ENCODE data around the gene PCBP1. TPM values are rescaled to one million over a fixed set of nuclear protein-coding genes. Genes with fewer than 3 reads are reported as not detected.
A peak's percentile ranks its signal among the peaks of the same experiment; 100 is the strongest.
"Not testable (repeated sequence)": the region's sequence is repeated elsewhere in the genome, so short reads cannot be mapped to it uniquely, and the experiment has no call there.

PCBP1 gene
- total RNA-seq, 1 donor from 2014 or later, result 426 TPM

DNA sequence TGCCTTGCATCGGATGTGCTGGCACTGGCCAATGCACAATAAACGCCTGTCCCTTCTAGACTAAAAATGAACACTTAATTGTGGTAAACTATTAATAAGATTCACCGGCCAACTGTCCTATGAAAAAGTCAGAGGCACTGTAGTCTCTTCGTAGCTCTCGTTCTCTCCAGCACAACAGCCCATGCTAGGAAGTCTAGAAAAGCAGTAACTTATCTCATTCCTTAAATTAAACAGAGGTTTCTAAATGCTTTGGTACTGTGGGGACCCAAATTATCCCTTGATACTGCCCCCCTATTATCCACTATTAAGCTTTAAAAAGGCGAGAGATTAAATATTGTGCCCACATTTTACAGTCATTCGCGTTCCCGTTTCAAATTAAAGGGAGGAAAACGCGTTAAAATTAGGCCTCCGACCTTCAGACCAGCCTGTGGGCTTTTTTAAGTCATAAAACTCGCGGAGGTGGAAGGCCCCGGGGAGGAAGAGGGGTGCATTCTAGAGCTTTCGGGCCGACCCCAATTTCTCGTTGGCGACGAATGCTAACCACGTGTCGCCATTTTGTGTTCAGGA is 1.5 kb upstream of the PCBP1 start:
- no peak for DNase-seq (ENCODE audit: low spot score)
- peaks cover 49% of the 10 kb centered on the region for H3K4me1 Mint-ChIP-seq (ENCODE audit: low read depth)
- no peaks in the 10 kb centered on the region for H3K27me3 Mint-ChIP-seq (ENCODE audit: insufficient read depth)
- peak overlapping the region; percentile 92 for H3K4me3 Mint-ChIP-seq
- H3K36me3 Mint-ChIP-seq (ENCODE audit: low read depth), result peaks cover 50% of the 10 kb centered on the region
- H3K9me3 Mint-ChIP-seq, result no peaks in the 10 kb centered on the region
- peak overlapping the region; percentile 99 for H3K27ac Mint-ChIP-seq
- intact Hi-C loops (cut with micrococcal nuclease), result loop anchor here (1.0 to 10.0 kb wide), 6 partner anchors 39 to 441 kb away; partner anchors contain the start of genes AAK1, GMCL1 and TIA1

DNA sequence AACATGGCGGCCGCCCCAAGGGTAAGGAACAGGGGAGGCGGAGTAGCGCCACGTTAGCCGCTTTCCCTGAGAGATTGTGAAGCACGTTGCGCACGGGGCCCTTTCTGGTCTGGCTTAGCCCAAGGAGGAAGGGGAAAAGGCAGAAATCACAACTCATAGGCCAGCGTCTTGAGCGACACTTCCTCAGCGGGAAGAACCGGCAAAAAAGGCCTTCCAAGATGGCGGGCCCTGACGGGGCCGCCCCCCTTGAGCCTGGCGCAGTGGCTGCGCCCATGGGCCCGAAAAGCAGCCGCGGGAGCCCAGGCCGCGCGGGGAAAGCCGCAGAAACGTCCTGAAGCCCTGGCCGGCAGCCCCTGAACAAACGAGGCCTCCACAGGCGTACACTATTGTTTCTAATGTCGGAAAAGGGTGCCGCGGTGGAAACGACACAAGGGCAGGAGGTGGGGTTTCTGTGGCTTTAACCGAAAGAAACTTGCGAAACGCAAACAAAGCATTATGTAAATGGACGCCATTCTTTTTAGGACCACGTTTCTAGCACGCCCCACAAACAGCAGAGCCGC is 919 bp upstream of the PCBP1 start:
- peak overlapping the region; percentile 99 for H3K27ac Mint-ChIP-seq
- H3K27me3 Mint-ChIP-seq (ENCODE audit: insufficient read depth), result no peaks in the 10 kb centered on the region
- H3K36me3 Mint-ChIP-seq (ENCODE audit: low read depth), result peaks cover 45% of the 10 kb centered on the region
- DNase-seq (ENCODE audit: low spot score), result peak; percentile 70
- H3K9me3 Mint-ChIP-seq, result no peaks in the 10 kb centered on the region
- peaks cover 48% of the 10 kb centered on the region for H3K4me1 Mint-ChIP-seq (ENCODE audit: low read depth)
- intact Hi-C loops (cut with micrococcal nuclease), result loop anchor here (1.0 to 10.0 kb wide), 5 partner anchors 38 to 442 kb away; partner anchors contain the start of genes AAK1 and TIA1
- peak overlapping the region; percentile 92 for H3K4me3 Mint-ChIP-seq

DNA sequence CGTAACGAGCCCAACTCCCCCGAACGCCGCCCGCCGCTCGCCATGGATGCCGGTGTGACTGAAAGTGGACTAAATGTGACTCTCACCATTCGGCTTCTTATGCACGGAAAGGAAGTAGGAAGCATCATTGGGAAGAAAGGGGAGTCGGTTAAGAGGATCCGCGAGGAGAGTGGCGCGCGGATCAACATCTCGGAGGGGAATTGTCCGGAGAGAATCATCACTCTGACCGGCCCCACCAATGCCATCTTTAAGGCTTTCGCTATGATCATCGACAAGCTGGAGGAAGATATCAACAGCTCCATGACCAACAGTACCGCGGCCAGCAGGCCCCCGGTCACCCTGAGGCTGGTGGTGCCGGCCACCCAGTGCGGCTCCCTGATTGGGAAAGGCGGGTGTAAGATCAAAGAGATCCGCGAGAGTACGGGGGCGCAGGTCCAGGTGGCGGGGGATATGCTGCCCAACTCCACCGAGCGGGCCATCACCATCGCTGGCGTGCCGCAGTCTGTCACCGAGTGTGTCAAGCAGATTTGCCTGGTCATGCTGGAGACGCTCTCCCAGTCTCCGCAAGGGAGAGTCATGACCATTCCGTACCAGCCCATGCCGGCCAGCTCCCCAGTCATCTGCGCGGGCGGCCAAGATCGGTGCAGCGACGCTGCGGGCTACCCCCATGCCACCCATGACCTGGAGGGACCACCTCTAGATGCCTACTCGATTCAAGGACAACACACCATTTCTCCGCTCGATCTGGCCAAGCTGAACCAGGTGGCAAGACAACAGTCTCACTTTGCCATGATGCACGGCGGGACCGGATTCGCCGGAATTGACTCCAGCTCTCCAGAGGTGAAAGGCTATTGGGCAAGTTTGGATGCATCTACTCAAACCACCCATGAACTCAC is 673 bp downstream of the PCBP1 start:
- Mint-ChIP-seq H3K27me3 (ENCODE audit: insufficient read depth) (no peaks in the 10 kb centered on the region), H3K4me3 (peak overlapping the region; percentile 99), H3K9me3 (no peaks in the 10 kb centered on the region), H3K27ac (peak overlapping the region; percentile 98), H3K36me3 (ENCODE audit: low read depth) (peaks cover 44% of the 10 kb centered on the region), H3K4me1 (ENCODE audit: low read depth) (peaks cover 53% of the 10 kb centered on the region)
- DNase-seq (ENCODE audit: low spot score), result no peak
- intact Hi-C loops (cut with micrococcal nuclease), result loop anchor here (1.0 to 10.0 kb wide), 8 partner anchors 16 to 443 kb away; partner anchors contain the start of genes AAK1, SNRPG and TIA1

DNA sequence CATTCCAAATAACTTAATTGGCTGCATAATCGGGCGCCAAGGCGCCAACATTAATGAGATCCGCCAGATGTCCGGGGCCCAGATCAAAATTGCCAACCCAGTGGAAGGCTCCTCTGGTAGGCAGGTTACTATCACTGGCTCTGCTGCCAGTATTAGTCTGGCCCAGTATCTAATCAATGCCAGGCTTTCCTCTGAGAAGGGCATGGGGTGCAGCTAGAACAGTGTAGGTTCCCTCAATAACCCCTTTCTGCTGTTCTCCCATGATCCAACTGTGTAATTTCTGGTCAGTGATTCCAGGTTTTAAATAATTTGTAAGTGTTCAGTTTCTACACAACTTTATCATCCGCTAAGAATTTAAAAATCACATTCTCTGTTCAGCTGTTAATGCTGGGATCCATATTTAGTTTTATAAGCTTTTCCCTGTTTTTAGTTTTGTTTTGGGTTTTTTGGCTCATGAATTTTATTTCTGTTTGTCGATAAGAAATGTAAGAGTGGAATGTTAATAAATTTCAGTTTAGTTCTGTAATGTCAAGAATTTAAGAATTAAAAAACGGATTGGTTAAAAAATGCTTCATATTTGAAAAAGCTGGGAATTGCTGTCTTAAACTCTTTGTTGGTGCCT is 1.4 kb downstream of the PCBP1 start:
- no peak for DNase-seq (ENCODE audit: low spot score)
- Mint-ChIP-seq H3K4me1 (ENCODE audit: low read depth) (peaks cover 52% of the 10 kb centered on the region), H3K36me3 (ENCODE audit: low read depth) (peaks cover 36% of the 10 kb centered on the region), H3K27me3 (ENCODE audit: insufficient read depth) (no peaks in the 10 kb centered on the region), H3K27ac (peak overlapping the region; percentile 98), H3K9me3 (no peaks in the 10 kb centered on the region), H3K4me3 (peak overlapping the region; percentile 99)
- intact Hi-C loops (cut with micrococcal nuclease), result loop anchor here (1.0 to 10.0 kb wide), 4 partner anchors 16 to 444 kb away; partner anchors contain the start of genes AAK1 and TIA1

DNA sequence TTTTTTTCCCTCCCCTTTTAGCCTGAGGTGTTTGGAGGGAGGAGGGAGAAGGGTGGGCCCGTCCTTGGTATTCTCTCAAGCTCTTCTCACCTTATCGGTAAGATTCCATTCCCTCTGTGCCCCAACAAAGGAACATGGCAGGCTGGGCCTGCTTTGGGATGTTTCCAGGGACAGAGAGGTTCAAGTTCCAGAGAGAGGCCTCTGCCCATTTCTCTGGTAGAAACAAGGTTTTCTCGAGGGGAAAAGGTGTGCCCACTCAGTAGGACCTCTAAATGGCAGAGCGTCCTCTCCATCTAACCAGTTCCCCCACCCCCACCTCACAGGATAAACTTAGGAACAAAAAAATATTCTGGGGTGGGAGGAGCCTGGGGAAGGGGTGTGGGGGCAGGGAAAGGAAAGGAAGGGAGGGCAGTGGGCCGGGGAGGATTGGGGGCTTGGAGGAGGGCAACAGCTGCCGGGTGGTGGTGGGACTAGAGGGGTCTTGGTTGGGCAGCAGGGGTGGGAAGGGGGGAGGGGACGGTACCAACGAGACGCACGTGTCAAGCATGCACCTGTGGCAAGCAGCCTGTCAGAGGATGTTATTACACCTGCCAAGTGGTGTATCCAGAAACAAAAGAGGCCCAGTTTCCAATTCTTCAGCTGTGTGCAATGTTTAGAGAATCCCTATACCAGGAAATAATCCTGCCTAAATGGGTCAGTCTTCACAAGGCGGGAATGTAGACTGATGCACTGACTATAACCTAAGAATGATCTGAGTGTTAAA is 2.1 kb downstream of the PCBP1 start:
- DNase-seq (ENCODE audit: low spot score), result no peak
- Mint-ChIP-seq H3K27ac (peak overlapping the region; percentile 98), H3K36me3 (ENCODE audit: low read depth) (peaks cover 33% of the 10 kb centered on the region)

DNA sequence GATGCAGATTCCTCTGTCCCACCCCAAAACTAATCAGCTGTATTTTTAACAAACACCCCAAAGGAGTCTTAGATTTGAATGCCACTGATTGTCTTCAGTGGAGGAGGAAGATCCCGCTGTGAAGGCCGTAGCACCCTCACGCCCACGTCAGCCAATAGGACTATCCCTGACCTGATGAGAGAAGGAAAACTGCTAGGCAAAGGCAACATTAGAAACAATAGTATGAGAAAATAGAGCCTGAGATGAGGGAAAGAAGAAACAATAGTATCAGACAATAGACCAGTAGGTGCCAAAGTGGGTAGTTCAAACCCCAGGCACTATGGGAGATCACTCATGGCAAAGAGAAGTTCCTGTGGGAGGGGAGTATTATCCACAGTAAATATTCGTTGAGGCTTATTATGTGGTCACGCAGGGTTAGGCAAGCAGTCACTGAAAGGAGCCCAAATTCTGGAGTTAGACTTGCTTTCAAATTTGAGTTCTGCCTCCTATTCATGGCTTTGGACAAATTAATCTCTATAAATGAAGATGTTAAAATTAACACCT is 2.8 kb downstream of the PCBP1 start:
- H3K4me3 Mint-ChIP-seq, result peak overlapping the region; percentile 99
- no peak for DNase-seq (ENCODE audit: low spot score)
- intact Hi-C loops (cut with micrococcal nuclease), result loop anchor here (5.0 to 10.0 kb wide), 2 partner anchors 157 to 445 kb away; partner anchors contain the start of genes AAK1 and TIA1
- peaks cover 52% of the 10 kb centered on the region for H3K4me1 Mint-ChIP-seq (ENCODE audit: low read depth)
- H3K27ac Mint-ChIP-seq, result peak overlapping the region; percentile 98
- H3K36me3 Mint-ChIP-seq (ENCODE audit: low read depth), result peaks cover 35% of the 10 kb centered on the region
- H3K9me3 Mint-ChIP-seq, result no peaks in the 10 kb centered on the region
- no peaks in the 10 kb centered on the region for H3K27me3 Mint-ChIP-seq (ENCODE audit: insufficient read depth)

More for the DNA sequence above, 2.1 kb downstream of the PCBP1 start:
- peak overlapping the region; percentile 99 for H3K4me3 Mint-ChIP-seq
- H3K9me3 Mint-ChIP-seq, result no peaks in the 10 kb centered on the region
- H3K27me3 Mint-ChIP-seq (ENCODE audit: insufficient read depth), result no peaks in the 10 kb centered on the region
- H3K4me1 Mint-ChIP-seq (ENCODE audit: low read depth), result peaks cover 50% of the 10 kb centered on the region
- intact Hi-C loops (cut with micrococcal nuclease), result loop anchor here (5.0 to 10.0 kb wide), 2 partner anchors 158 to 445 kb away; partner anchors contain the start of genes AAK1 and TIA1

DNA sequence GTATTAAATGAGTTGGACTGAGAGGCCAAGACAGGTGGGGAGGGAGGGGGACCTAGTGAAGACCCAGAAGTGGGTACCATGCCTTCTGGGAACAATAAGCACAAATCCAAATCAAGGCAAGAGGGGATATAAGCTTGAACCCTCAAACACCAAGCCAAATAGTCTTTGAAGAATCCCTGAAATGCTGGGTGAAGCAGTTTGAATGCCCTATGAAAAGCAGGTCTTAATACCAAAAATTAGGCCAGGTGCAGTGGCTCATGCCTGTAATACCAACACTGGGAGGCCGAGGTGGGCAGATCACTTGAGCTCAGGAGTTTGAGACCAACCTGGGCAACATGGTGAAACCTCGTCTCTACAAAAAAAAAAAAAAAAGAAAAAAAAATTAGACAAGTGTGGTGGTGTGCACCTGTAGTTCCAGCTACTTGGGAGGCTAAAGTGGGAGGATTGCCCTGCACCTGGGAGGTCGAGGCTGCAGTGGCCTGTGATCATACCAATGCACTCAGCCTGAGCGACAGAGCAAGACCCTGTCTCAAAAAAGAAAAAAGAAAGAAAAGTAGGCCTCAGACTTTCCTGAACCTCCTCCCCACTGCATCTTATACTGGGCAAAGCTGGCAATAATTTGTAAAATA is 3.5 kb downstream of the PCBP1 start:
- no peak for DNase-seq (ENCODE audit: low spot score)
- Mint-ChIP-seq H3K9me3 (no peaks in the 10 kb centered on the region), H3K4me3 (peak overlapping the region; percentile 99), H3K27me3 (ENCODE audit: insufficient read depth) (no peaks in the 10 kb centered on the region), H3K36me3 (ENCODE audit: low read depth) (peaks cover 35% of the 10 kb centered on the region), H3K4me1 (ENCODE audit: low read depth) (peaks cover 52% of the 10 kb centered on the region), H3K27ac (peak overlapping the region; percentile 98)
- intact Hi-C loops (cut with micrococcal nuclease), result no loop called here

DNA sequence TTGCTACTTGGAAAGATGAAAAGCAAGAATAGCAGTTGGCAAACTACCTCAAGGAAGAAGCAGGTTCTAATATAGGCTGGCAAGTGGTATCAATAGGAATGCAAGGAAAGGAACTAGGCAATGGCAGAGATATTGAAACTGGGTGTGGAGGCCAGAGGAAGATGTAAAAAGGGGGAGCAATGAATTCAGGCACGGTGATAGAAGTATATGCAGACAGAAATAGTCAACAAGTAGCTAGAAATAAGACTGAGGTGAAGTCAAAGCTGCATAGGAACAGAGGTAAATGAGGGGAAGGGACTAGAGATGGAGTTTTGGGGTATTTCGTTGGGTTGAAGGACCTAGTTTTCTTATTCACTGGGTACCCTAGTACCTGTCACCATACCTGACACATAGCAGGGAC is 4.1 kb downstream of the PCBP1 start:
- peak overlapping the region; percentile 40 for H3K4me3 Mint-ChIP-seq
- DNase-seq (ENCODE audit: low spot score), result no peak
- H3K27me3 Mint-ChIP-seq (ENCODE audit: insufficient read depth), result no peaks in the 10 kb centered on the region
- H3K36me3 Mint-ChIP-seq (ENCODE audit: low read depth), result peaks cover 35% of the 10 kb centered on the region
- intact Hi-C loops (cut with micrococcal nuclease), result no loop called here
- H3K4me1 Mint-ChIP-seq (ENCODE audit: low read depth), result peaks cover 50% of the 10 kb centered on the region
- peak overlapping the region; percentile 72 for H3K27ac Mint-ChIP-seq
- no peaks in the 10 kb centered on the region for H3K9me3 Mint-ChIP-seq

DNA sequence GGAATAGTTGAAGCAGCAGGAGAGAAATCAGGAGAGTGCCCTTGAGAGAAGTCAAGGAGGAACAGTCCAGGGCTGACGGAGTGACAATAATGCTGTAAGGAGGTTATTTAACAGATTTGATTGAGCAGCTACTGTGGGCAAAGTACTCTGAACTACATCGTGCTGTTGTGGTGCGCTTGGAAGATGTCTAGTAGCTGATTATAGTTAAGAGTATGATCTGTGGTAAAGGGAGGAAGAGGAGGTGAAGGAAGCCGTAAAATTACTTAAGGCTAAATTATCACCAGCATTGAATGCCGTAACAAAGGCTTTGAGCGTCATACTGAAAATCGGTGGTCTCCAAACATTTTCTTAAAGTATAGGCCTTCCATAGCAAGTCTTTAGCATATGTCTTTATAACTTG is 4.5 kb downstream of the PCBP1 start:
- intact Hi-C loops (cut with micrococcal nuclease), result no loop called here
- Mint-ChIP-seq H3K27me3 (ENCODE audit: insufficient read depth) (no peaks in the 10 kb centered on the region), H3K36me3 (ENCODE audit: low read depth) (peaks cover 35% of the 10 kb centered on the region), H3K4me1 (ENCODE audit: low read depth) (peaks cover 50% of the 10 kb centered on the region), H3K27ac (peak overlapping the region; percentile 72), H3K9me3 (no peaks in the 10 kb centered on the region), H3K4me3 (peak overlapping the region; percentile 40)
- DNase-seq (ENCODE audit: low spot score), result no peak

DNA sequence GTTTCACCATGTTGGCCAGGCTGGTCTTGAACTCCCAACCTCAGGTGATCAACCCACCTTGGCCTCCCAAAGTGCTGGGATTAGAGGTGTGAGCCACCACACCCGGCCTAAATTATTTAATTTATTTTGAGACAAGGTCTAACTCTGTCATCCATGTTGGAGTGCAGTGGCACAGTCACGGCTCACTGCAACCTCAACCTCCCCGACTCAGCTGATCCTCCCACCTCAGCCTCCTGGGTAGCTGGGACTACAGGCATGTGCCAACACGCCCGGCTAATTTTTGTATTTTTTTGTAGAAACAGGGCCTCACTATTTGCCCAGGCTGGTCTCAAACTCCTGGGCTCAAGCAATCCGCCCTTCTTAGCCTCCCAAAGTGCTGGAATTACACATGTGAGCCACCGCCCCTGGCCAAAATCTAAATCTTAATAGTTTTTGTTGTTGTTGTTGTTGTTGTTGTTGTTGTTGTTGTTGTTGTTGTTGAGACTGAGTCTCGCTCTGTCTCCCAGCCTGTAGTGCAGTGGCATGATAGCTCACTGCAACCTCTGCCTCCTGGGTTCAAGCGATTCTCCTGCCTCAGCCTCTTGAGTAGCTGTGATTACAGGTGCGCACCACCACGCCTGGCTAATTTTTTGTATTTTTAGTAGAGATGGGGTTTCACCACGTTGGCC is 5.4 kb downstream of the PCBP1 start:
- intact Hi-C loops (cut with micrococcal nuclease); H3K27ac Mint-ChIP-seq; H3K9me3 Mint-ChIP-seq; H3K4me3 Mint-ChIP-seq; H3K27me3 Mint-ChIP-seq (ENCODE audit: insufficient read depth); DNase-seq (ENCODE audit: low spot score): not testable (repeated sequence)
- peaks cover 29% of the 10 kb centered on the region for H3K36me3 Mint-ChIP-seq (ENCODE audit: low read depth)
- peaks cover 50% of the 10 kb centered on the region for H3K4me1 Mint-ChIP-seq (ENCODE audit: low read depth)

Data from activated T-helper 1 cell treated with anti-CD3 and anti-CD28 coated beads, Interleukin-12 subunit alpha, Interleukin-12 subunit beta, Interleukin-2, Interleukin-4 antibody, amounts not matched to agents 30 ng/mL and 10 ng/mL and 1 ng/mL, durations not matched to agents 14 hours and 24 hours and 36 hours (primary cell).